ENCODE measurements around the gene TGFB3.
"Not testable (repeated sequence)": the region's sequence is repeated elsewhere in the genome, so short reads cannot be mapped to it uniquely, and the experiment has no call there.

The TGFB3 gene

GRCh38 chr14:75946785-75947184 is 35.0 kb downstream of the TGFB3 start:
- DNase-seq, result no peak

DNA sequence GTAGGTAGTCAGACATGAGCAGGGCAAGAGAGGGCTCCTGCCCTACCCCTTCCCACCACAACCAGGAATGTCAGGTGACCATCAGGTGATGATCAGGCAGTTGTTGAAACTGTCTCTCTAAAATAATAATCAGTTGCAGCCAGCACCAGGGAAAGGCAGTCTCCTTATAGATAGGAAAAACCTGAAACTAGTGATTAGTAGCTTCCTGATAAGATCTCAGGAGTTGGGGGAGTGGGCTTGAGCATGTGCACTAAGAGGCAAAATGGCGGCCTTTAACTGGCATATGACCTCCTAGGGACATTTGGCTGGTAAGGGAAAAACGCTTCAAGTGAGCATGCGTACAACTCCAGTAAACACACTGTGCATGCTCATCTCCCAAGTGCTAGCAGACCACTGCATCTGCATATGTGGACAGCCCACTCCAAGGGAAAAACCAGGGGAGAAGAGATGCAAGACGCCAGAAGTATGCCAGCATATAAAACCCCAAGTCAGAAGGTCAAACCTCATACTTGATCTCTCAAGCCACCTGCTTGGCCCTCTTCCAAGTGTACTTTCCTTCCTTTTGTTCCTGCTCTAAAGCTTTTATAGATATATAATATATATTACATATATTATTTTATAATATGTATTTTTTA is 37.1 kb downstream of the TGFB3 start:
- no peak for DNase-seq

- DNase-seq, result no peak
Observed at GRCh38 chr14:75941030-75941429, 40.8 kb downstream of the TGFB3 start.

GRCh38 chr14:75939200-75939599 is 42.6 kb downstream of the TGFB3 start:
- DNase-seq, result no peak

DNA sequence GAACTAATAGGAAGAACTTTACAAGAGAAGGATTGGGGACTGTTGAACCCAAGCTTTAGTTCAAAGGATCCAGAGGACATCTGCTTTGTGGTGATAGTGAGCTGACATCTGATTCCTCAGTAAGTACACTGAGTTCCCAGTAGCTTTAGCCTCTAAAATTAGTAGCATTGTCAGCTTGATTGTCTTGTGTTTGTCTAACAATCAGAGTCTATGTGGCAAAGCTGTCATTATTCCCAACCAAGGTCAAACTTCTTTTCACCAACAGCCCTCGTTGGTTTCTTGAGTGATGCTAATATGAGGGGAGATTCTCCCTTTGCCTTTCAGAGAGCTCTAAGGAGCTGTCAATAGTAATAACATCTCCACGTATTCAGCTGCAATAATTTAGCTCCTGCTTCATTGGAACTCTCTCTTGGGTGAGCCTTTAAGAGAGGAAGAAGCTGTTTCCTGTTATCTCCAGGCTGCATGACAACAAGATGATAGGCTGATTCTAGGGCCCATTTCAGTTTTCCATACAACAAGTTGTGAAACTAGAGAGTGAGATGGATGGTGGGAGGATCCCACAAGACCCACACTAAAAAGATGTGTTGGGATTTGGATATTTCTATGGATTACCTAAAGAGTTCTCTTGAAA is 46.7 kb downstream of the TGFB3 start:
- no peak for DNase-seq

GRCh38 chr14:75933712-75934296 is 48.0 kb downstream of the TGFB3 start:
- no peak for DNase-seq

GRCh38 chr14:75928690-75929181 is 53.1 kb downstream of the TGFB3 start:
- no peak for DNase-seq

DNA sequence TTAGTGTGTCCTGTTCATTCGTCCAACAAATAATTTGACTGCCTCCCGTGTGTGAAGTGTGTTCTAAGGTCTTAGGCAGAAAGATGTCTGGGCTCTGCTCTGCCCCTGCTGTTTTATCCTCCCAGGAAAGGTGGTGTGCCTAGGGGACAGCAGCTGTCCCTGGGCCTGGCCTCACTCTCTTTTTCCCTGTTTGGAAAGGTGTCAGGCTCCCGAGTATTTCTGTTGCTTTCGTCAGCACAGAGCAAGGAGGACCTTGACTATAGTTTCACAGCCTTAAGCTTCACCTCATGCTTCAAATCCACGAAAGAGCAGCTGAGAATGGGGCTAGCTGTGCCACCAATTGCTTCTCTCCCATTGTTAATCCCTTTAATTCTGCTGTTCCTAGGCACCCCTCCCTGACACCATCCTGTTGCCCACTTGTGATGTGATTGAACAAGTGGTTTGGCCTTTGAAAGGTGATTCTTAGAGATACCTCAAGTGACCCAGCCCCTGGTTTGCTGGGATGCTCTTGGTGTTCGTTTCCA is 54.2 kb downstream of the TGFB3 start:
- DNase-seq, result no peak

DNA sequence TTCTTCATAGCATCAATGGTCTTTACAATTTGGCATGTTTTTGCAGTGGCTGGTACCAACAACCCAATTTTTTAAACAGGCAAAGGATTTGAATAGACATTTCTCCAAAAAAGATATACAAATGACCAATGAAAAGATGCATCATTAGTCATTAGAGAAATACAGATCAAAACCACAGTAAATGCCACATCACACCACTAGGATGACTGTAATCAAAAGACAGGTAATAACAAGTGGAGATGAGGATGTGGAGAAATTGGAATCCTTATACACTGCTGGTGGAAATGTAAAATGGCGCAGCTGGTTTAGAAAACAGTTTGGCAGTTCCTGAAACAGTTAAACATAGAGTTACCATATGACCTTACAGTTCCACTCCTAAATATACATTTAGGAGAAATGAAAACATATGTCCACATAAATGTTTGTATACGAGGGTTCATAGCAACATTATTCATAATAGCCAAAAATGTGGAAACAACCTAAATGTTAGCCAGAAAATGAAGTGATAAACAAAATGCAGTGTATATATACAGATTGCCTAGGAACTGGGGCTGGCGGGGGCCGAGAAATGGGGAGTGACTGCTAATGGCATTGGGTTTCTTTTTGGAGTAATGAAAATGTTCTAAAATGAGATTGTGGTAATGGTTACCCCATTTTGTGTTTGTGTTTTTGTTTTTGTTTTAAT is 55.2 kb downstream of the TGFB3 start:
- DNase-seq, result no peak

DNA sequence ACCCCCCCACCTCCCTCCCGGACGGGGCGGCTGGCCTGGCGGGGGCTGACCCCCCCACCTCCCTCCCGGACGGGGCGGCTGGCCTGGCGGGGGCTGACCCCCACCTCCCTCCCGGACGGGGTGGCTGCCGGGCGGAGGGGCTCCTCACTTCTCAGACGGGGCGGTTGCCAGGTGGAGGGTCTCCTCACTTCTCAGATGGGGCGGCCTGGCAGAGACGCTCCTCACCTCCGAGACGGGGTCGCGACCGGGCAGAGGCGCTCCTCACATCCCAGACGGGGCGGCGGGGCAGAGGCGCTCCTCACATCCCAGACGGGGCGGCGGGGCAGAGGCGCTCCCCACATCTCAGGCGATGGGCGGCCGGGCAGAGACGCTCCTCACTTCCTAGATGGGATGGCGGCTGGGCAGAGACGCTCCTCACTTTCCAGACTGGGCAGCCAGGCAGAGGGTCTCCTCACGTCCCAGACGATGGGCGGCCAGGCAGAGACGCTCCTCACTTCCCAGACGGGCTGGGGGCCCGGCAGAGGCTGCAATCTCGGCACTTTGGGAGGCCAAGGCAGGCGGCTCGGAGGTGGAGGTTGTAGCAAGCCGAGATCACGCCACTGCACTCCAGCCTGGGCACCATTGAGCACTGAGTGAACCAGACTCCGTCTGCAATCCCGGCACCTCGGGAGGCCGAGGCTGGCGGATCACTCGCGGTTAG is 56.5 kb downstream of the TGFB3 start:
- DNase-seq, result not testable (repeated sequence)

- DNase-seq, result not testable (repeated sequence)
Observed at GRCh38 chr14:75920421-75920820, 61.4 kb downstream of the TGFB3 start.

DNA sequence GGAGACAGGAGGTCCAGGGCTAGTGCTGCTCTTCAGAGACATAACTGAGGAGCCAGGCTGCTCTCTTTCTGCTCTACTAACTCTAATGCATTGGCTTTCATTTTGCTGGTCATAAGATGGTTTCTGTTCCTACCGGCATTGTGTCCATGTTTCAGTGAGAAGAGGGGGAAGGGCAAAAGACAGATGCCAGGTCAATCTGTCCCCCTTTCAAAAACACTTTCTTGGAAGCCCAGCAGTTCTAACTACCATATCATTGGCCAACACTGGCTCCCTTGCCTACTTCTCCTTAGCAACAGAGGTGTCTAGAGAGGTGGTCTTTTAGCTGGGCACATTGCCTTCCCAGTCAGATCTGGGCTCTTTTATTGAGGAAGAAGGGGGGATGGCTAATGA is 63.9 kb downstream of the TGFB3 start:
- DNase-seq, result no peak

- DNase-seq, result no peak
Observed at GRCh38 chr14:75917322-75917945, 64.4 kb downstream of the TGFB3 start.

- DNase-seq, result no peak
Observed at GRCh38 chr14:75915045-75915444, 66.8 kb downstream of the TGFB3 start.

DNA sequence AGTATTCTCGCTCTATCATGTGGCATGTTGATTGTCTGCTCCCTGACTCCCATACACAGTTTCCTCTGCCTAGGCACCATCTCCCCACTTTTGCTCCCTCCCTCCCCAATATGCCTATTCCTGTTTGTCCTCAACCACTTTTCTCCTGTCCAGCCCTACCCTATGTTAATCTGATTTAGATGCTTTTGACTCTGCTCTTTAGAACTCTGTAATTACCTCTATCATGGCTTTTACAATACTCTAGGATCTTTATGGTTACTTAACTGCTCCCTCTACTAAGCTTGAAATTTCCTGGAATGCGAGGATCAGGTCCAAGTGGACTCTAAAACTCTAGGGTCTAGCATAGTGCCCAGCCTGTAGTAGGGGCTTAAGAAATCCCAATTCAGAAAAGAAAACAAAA is 68.6 kb downstream of the TGFB3 start:
- DNase-seq, result no peak

- no peak for DNase-seq
Observed at GRCh38 chr14:75911883-75912282, 69.9 kb downstream of the TGFB3 start.

DNA sequence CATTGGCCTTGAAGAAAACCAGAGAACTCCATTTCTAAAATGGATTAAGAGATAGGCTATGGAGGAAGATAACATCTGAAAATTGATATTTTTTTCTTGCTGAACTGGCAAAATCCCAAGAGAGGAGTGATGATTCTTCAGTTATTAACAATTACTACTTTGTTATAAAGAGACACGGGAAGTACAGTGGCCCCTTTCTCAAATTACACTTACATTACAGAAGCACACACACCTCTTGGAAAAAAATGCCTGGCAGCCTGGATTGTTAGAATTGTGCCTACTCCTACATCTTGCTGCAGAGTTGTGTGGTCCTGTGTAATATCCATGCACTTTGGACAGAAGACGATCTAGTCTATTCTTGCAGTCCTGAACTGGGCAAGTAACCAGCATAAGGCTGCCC is 71.7 kb downstream of the TGFB3 start:
- DNase-seq, result no peak

DNA sequence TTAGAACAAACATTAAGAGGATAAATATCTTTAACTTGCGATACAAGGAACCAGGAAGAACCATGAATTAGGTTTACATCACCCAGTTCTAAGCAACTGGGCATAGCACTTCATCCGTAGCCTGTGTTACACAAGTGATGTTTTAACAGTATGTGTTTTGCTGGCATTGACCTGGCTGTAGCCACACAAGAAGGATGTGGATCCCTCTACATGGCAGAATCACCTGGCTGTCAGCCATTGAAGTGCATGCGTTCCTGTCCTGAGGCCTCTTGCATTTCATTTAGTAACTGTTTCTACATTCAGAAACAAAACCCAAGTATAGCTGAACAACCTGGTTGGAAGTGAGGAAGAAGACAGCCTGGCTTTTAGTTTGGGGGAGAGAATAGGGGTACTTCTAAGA is 72.2 kb downstream of the TGFB3 start:
- DNase-seq, result no peak
